ENCODE data around the gene TRAF2. TPM values are rescaled to one million over a fixed set of nuclear protein-coding genes. Genes with fewer than 3 reads are reported as not detected.

The TRAF2 gene
- total and polyA plus RNA-seq, 9 of the 15 experiments (the other 6 are each of a cell fraction or from before 2014, with no cell fraction given), result 0.24 to 45.2 (median 18.0) TPM

DNA sequence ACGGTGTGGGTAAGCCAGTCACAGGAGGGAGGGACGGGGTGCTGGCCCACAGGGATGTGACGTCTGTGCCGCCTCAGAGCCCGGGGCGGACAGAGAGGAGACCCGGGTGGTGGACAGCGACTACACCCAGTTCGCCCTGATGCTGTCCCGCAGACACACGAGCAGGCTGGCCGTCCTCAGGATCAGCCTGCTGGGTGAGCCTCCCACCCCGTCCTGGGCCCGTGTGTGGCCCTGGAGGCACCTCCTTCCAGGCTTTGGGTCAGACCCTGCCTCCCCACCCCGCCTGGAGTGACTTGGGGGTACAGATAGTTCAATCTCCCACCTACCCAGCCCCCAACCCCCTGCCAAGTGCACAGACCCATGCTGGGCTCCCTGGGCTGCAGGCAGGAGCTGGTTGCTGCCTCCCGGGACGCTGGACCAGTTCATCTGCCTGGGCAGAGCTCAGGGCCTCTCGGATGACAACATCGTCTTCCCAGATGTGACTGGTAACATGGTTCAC lies 67.5 kb downstream of the TRAF2 start:
- in situ Hi-C loops (cut with MboI), result no loop called here
- TF ChIP-seq ZNF77 (CRISPR knock-in tag; IDR thresholded peaks at IDR 0.05) (no peak), E2F3 (CRISPR knock-in tag; IDR thresholded peaks at IDR 0.05) (no peak), HNRNPLL (IDR thresholded peaks at IDR 0.05; ENCODE audit: low read depth, low read length, poor library complexity, severe bottlenecking) (no peak), HMGN3 (IDR thresholded peaks at IDR 0.05; ENCODE audit: borderline replicate concordance, extremely low read depth, insufficient read length, low read depth, low read length) (no peak), BRF1 (IDR thresholded peaks at IDR 0.05; ENCODE audit: borderline replicate concordance, extremely low read depth, insufficient read length) (no peak), ETV5 (CRISPR knock-in tag; IDR thresholded peaks at IDR 0.05; ENCODE audit: low read depth) (no peak), YBX1 (IDR thresholded peaks at IDR 0.05) (no peak)
- TF ChIP-seq, protein P1, sequence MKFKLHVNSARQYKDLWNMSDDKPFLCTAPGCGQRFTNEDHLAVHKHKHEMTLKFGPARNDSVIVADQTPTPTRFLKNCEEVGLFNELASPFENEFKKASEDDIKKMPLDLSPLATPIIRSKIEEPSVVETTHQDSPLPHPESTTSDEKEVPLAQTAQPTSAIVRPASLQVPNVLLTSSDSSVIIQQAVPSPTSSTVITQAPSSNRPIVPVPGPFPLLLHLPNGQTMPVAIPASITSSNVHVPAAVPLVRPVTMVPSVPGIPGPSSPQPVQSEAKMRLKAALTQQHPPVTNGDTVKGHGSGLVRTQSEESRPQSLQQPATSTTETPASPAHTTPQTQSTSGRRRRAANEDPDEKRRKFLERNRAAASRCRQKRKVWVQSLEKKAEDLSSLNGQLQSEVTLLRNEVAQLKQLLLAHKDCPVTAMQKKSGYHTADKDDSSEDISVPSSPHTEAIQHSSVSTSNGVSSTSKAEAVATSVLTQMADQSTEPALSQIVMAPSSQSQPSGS (CRISPR knock-in tag; IDR thresholded peaks at IDR 0.05), result no peak

More for the DNA sequence above, 67.5 kb downstream of the TRAF2 start:
- H3K9me3 ChIP-seq (replicated peaks; ENCODE audit: control insufficient read depth, insufficient read depth, low read depth, low read length), result no peaks in the 10 kb centered on the region
- DNase-seq (ENCODE audit: extremely low read depth in 1 of 4, low spot score in 3 of 4), result no peak
- no peak overlapping the region for H3K4me3 ChIP-seq
- H3K36me3 ChIP-seq (ENCODE audit: control insufficient read depth, insufficient read depth, low read length), result no peaks in the 10 kb centered on the region
- 13% methylated on average over 16 of the region's 19 CpGs for WGBS (ENCODE audit: insufficient coverage, low coverage, missing lambda C conversion rate)
- no peak for FAIRE-seq
- no peaks in the 10 kb centered on the region for H3K9me1 ChIP-seq (ENCODE audit: control insufficient read depth, insufficient read depth, low read length)
- ChIA-PET CTCF (ENCODE audit: low intra/inter-chr PET ratio) (no interaction called here), POLR2A (interaction anchor here (0.6 kb wide), 1 partner anchor 33 kb away, joined by 4 read pairs; no protein-coding TSS in a partner anchor)
- ATAC-seq, result no peak
- H3K27me3 ChIP-seq (ENCODE audit: control insufficient read depth in 2 of 2, insufficient read depth in 2 of 2, low read length in 2 of 2), result peaks cover 2 to 7% of the 10 kb centered on the region in 2 experiments; a peak in 3 of 5 replicates
- H2AFZ ChIP-seq (ENCODE audit: low read depth, low read length), result no peak overlapping the region
- H3K4me1 ChIP-seq (replicated peaks in 1 of 2; ENCODE audit: control insufficient read depth in 2 of 2, insufficient read depth in 2 of 2, low read length in 2 of 2), result peaks cover 0 to 65% of the 10 kb centered on the region in 2 experiments; a peak in 4 of 5 replicates
- no peak overlapping the region for H3K27ac ChIP-seq (ENCODE audit: extremely low read depth, low read depth, low read length)
- H3K79me2 ChIP-seq (ENCODE audit: control insufficient read depth, insufficient read depth, low read length), result no peaks in the 10 kb centered on the region
- intact Hi-C loops (cut with micrococcal nuclease), result no loop called here
- H4K20me1 ChIP-seq (replicated peaks; ENCODE audit: control insufficient read depth, insufficient read depth, low read length), result 0 out of 2 replicates have a peak, but pooled peaks cover 4% of the 10 kb centered on the region
- H3K4me2 ChIP-seq (ENCODE audit: insufficient read depth, low read length), result no peak overlapping the region
- no TSS peak for BruUV-seq (replicated peaks)
- peak overlapping the region in 1 of 2 experiments; percentile 35; a peak in 1 of 4 replicates for H3K9ac ChIP-seq (ENCODE audit: insufficient read depth in 1 of 2, low read depth in 2 of 2, low read length in 2 of 2)
